Omental fat pad (tissue), 4 donors: ENCODE data around the gene OAS2. TPM values are rescaled to one million over a fixed set of nuclear protein-coding genes. Genes with fewer than 3 reads are reported as not detected.
A peak's percentile ranks its signal among the peaks of the same experiment; 100 is the strongest.

Experiments used
- ATAC-seq: fragments of 150-250 bp; one replicate; pipeline ENCODE4 v1.9.1; 2016; ENCODE audit warnings: mild to moderate bottlenecking, moderate library complexity; ENCODE audit not compliant: low FRiP score
- DNase-seq: peaks from one replicate; pipeline ENCODE4 v3.0.0-alpha.2; 2019; ENCODE audit warnings: low spot score
- CTCF ChIP-seq, 3 donors: fragments of 450-650 bp; IDR thresholded peaks; one replicate each; pipeline ENCODE4 v1.5.1; 2016 to 2017; ENCODE audit warnings: antibody characterized with exemption in 3 of 3, mild to moderate bottlenecking in 3 of 3, moderate library complexity in 2 of 3
- total RNA-seq, 4 donors: library from RNA; depleted of rRNA; stranded (reverse); fragments of >200 nt; gene quantifications; one replicate each; pipeline ENCODE4 v1.1.0, GENCODE V29; 2016

OAS2 gene
- total RNA-seq, 4 donors from 2014 or later, result 8.2 to 41.9 (median 13.2) TPM

DNA sequence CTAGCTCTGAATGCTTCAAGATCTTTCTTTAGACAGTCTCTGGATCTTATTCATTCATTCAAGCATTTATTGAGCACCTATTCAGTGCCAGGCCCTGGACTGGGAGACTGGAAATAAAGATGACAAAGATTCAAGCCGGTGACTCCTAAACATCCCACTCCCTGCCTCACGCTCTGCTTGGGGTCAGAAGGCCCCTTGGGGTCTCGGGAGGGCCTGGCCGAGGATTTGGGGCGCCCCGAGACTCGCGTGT, 78.0 kb downstream of the OAS2 start:
- no peak for ATAC-seq
- no peak for DNase-seq
- TF ChIP-seq CTCF (IDR thresholded peaks at IDR 0.05), result no peak

GRCh38 chr12:113056631-113057488, 78.5 kb downstream of the OAS2 start, which contains the start of gene DTX1:
Gene DTX1 (plus strand): TSS chr12:113056730. CDS start chr12:113058193, 1,463 bp downstream.
- no peak for TF ChIP-seq CTCF (IDR thresholded peaks at IDR 0.05)
- peak; percentile 41 for ATAC-seq
- DNase-seq, result no peak

DNA sequence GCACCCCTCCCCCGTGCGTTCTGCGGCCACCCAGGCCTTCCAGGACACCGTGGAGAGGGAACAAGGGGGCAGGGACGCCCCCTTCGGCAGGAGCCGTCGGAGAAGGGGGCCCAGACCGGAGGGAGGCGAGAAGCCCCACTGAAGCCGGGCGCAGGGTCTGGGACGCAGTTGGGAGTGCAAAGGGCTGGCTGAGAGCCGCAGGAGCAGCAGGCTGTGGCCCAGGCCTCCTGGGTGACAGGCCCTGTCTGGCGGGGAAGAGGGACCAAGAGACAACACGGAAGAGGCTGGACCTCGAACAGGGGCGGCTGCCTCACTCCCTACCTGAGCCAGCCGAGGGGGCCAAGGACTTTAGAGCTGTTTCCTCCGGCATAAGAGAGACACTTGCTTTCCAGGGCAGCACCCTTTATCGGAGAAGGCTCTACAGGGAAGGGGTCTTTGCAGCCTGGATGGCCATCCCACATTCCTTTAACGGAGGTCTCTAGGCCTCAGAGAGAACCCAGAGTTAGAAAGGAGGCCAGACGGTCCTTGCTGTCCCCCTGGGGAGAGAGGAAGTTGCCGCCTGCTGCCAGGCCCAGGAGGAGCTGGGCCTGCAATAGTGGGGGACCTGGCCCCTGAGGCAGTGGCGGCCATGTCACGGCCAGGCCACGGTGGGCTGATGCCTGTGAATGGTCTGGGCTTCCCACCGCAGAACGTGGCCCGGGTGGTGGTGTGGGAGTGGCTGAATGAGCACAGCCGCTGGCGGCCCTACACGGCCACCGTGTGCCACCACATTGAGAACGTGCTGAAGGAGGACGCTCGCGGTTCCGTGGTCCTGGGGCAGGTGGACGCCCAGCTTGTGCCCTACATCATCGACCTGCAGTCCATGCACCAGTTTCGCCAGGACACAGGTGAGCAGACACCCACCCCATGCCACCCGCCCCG, 79.5 kb downstream of the OAS2 start:
- ATAC-seq (no peak), DNase-seq (no peak)
- TF ChIP-seq CTCF (IDR thresholded peaks at IDR 0.05), result no peak

- no peak for TF ChIP-seq CTCF (IDR thresholded peaks at IDR 0.05)
- ATAC-seq, result no peak
- no peak for DNase-seq
Measured at GRCh38 chr12:113058553-113058952, 80.2 kb downstream of the OAS2 start.

DNA sequence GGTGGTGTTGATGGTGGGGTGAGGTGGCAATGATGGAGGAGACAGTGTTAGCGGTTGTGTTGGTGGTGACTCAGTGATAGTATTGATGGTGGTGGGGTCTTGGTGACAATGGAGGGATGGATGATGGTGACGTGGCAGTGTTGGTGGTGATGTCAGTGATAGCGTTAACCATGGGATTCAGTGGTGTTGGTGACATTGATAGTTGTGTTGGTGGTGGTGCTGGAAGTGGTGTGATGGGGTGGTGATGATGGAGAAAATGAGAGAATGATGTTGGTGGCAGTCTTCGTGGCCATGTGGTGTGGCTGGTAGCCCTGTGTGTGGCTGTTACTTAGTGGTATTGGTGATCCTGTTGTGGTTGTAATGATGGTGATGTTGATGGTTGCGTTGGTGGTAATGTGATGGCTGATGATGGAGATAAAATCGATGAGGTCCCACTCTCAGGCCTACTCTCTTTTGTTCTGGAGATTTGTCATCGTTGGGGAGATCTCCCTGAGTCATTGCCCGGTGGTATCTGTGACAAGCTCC, 80.8 kb downstream of the OAS2 start:
- DNase-seq, result no peak
- TF ChIP-seq CTCF (IDR thresholded peaks at IDR 0.05), result no peak
- ATAC-seq, result no peak

- no peak for TF ChIP-seq CTCF (IDR thresholded peaks at IDR 0.05)
- no peak for DNase-seq
- ATAC-seq, result no peak
Measured at GRCh38 chr12:113060336-113060960, 82.1 kb downstream of the OAS2 start.
